Measurements from ENCODE around the gene SORCS2. TPM values are rescaled to one million over a fixed set of nuclear protein-coding genes. Genes with fewer than 3 reads are reported as not detected.

The SORCS2 gene
- total RNA-seq, 1 donor from 2014 or later = 7.2 TPM

DNA sequence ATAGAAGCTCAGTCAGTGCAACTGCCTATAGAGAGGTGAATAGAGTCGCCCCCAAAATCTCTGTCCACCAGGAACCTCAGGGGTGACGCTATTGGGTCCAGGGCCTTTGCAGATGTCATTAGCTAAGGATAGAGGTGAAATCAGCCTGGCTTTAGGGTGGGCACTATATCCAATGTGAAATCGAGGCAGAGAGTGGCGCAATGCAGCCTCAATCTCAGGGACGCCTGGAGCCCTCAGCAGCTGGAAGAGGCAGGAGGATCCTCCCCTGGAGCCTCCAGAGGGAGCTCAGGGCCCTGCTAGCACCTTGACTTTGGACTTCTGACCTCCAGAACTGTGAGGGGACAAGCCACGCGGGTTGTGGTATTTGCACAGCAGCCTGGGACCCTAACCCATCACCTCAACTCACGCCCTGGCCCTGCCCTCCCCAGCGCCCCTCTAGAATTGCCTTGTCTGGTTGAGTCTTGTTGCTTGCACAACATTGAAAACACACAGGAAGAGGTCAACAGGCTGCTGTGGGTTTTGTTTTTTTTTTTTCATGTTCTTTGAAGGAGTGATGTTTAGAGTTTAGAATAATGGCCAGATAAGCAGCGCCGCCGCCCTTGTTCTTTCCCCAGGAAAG is 331.8 kb downstream of the SORCS2 start:
- H3K9me3 ChIP-seq = no peaks in the 10 kb centered on the region
- H3K27me3 ChIP-seq = peaks cover 26% of the 10 kb centered on the region
- intact Hi-C loops (cut with DNase I) = no loop called here
- H3K27ac ChIP-seq = no peak overlapping the region
- ATAC-seq (no peak), DNase-seq (no peak)
- TF ChIP-seq, protein P1, sequence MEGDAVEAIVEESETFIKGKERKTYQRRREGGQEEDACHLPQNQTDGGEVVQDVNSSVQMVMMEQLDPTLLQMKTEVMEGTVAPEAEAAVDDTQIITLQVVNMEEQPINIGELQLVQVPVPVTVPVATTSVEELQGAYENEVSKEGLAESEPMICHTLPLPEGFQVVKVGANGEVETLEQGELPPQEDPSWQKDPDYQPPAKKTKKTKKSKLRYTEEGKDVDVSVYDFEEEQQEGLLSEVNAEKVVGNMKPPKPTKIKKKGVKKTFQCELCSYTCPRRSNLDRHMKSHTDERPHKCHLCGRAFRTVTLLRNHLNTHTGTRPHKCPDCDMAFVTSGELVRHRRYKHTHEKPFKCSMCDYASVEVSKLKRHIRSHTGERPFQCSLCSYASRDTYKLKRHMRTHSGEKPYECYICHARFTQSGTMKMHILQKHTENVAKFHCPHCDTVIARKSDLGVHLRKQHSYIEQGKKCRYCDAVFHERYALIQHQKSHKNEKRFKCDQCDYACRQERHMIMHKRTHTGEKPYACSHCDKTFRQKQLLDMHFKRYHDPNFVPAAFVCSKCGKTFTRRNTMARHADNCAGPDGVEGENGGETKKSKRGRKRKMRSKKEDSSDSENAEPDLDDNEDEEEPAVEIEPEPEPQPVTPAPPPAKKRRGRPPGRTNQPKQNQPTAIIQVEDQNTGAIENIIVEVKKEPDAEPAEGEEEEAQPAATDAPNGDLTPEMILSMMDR (IDR thresholded peaks at IDR 0.05) = no peak
- H3K4me3 ChIP-seq = no peak overlapping the region
- no peaks in the 10 kb centered on the region for H3K4me1 ChIP-seq
- H3K36me3 ChIP-seq = no peaks in the 10 kb centered on the region

DNA sequence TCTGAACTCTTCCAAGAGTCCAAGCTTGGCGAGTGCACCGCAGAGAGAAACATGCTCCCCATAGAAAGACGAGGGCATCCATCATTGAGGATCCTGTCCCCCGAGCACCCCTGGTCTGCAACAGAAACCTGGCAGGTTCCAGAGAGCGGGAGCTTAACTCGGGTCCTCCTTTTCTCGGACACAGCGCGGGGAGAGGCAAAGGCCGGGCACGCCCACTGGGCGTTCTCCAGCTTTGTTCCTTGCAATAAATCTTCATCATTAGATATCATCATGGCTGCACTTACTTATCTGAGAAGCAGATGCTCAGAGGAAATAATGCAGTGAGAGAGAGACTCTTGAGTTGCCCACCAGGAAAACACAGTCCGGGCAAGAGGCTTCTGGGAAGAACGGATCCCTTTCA is 332.5 kb downstream of the SORCS2 start:
- H3K4me3 ChIP-seq = no peak overlapping the region
- H3K9me3 ChIP-seq = no peaks in the 10 kb centered on the region
- no peaks in the 10 kb centered on the region for H3K36me3 ChIP-seq
- ATAC-seq (no peak), DNase-seq (no peak)
- intact Hi-C loops (cut with DNase I) = no loop called here
- H3K27me3 ChIP-seq = peaks cover 21% of the 10 kb centered on the region
- H3K4me1 ChIP-seq = no peaks in the 10 kb centered on the region
- no peak overlapping the region for H3K27ac ChIP-seq
- TF ChIP-seq, protein P1 (IDR thresholded peaks at IDR 0.05) = no peak

DNA sequence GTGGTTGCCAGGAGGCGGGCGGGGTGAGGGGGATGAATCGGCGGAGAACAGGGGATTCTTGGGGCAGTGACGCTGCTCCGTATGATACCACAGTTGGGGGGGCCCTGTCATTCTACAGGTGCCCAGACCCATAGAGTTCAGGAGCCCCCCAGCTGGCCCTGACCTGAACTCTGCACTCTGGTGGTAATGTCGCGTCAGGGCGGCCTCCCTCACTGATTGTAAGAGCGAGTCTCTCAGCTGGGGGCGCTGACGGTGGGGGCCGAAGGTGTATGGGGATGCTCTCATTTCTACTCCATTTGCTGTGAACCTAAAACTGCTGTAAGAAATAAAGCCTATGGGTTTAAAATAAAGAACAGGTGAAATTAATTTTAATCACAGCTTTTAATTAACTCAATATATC is 334.2 kb downstream of the SORCS2 start:
- intact Hi-C loops (cut with DNase I) = no loop called here
- ATAC-seq (no peak), DNase-seq (no peak)
- Histone ChIP-seq H3K27me3 (peaks cover 27% of the 10 kb centered on the region), H3K36me3 (no peaks in the 10 kb centered on the region), H3K9me3 (no peaks in the 10 kb centered on the region), H3K4me3 (no peak overlapping the region), H3K4me1 (no peaks in the 10 kb centered on the region), H3K27ac (no peak overlapping the region)
- TF ChIP-seq, protein P1 (IDR thresholded peaks at IDR 0.05) = no peak

DNA sequence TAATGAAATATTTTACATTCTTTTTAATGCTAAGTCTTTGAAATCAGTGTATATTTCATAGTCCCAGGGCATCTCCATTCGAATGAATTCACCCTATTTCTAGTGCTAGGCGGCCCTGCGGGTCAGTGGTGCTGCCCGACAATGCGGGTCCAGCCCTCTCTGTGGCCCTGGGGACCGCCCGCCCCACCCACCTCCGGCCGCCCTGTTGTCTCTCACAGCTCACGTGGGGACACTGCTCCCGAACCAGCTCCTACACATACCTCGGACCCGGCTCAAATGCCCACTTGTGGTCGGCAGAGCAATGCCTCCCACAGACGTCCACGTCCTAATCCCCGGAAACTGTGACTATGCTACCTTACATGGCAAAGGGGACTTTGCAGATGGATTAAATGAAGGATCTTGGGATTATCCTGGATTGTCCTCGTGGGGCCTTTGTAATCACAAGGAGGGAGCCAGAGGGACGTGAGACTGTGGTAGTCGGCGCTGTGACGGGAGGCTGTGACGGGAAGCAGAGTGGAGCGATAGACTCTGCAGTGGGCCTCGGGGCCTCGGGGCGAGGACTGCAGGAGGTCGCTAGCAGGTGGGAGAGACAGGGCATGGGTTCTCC is 334.7 kb downstream of the SORCS2 start:
- no peak overlapping the region for H3K4me3 ChIP-seq
- intact Hi-C loops (cut with DNase I) = no loop called here
- ATAC-seq = no peak
- TF ChIP-seq, protein P1 (IDR thresholded peaks at IDR 0.05) = no peak
- H3K27ac ChIP-seq = no peak overlapping the region
- H3K36me3 ChIP-seq = no peaks in the 10 kb centered on the region
- DNase-seq = no peak
- H3K4me1 ChIP-seq = no peaks in the 10 kb centered on the region
- H3K27me3 ChIP-seq = peaks cover 23% of the 10 kb centered on the region
- H3K9me3 ChIP-seq = no peaks in the 10 kb centered on the region

DNA sequence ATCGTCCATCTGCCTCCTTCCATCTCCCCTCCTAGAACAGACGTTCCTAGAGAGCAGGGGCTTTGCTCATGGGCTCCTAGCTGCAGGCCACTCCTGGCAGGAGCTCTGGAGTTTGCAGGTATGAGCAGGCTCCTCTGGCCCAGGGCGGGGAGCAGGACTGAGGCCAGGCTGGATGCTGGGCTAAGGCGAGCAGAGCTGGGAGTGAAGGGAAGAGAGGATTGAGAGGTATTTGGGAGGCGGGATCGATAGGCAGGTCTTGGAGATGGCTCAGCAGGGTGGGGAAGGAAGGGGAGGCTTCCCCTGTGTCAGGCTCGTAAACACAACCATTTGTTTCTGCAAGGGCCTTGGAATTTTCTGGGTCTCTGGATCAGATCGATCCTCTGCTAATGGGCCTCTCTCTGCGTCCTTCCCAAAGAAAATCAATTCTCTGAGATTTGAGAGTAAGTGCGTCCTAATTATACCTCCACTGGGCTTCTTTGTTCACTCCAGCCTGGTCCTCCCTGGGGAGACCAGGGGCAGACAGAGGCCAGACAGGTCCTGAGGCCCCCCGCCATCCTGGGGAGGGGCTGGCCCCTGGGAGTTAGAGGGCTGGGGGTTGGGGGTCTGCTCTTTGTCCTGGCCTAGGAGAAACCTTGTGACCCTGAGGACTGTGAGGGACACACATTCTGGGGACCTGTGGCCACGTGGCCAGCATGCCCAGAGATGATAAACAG is 337.2 kb downstream of the SORCS2 start:
- ATAC-seq (no peak), DNase-seq (no peak)
- intact Hi-C loops (cut with DNase I) = no loop called here
- TF ChIP-seq, protein P1 (IDR thresholded peaks at IDR 0.05) = no peak
- no peaks in the 10 kb centered on the region for H3K4me1 ChIP-seq
- no peaks in the 10 kb centered on the region for H3K9me3 ChIP-seq
- no peak overlapping the region for H3K4me3 ChIP-seq
- H3K27me3 ChIP-seq = peaks cover 17% of the 10 kb centered on the region
- no peak overlapping the region for H3K27ac ChIP-seq
- no peaks in the 10 kb centered on the region for H3K36me3 ChIP-seq
